Motor neuron (in vitro differentiated cells): Measurements from ENCODE around the gene ATF2. TPM values are rescaled to one million over a fixed set of nuclear protein-coding genes. Genes with fewer than 3 reads are reported as not detected.

Experiments
- ATAC-seq, 8 experiments: fragments of 200-7000 bp; cut with Tn5 transposase; replicated peaks in 6 of 8; 2 replicates each; pipeline ENCODE4 v1.8.0; 2021; ENCODE audit warnings: mild to moderate bottlenecking in 8 of 8, moderate library complexity in 8 of 8
- H3K27ac ChIP-seq, 2 donors: fragments of 250-450 bp; sonication (Bioruptor Pico); 2 replicates each; pipeline ENCODE4 v1.9.0; 2021; ENCODE audit warnings: antibody characterized with exemption in 2 of 2, mild to moderate bottlenecking in 2 of 2, moderate library complexity in 1 of 2
- H3K4me1 ChIP-seq, 2 donors: fragments of 250-450 bp; sonication (Bioruptor Pico); replicated peaks in 1 of 2; 2 replicates each; pipeline ENCODE4 v1.6.1; 2021; ENCODE audit warnings: antibody characterized with exemption in 2 of 2, mild to moderate bottlenecking in 2 of 2, moderate library complexity in 1 of 2
- H3K4me3 ChIP-seq, 5 donors: fragments of 250-450 bp; sonication (Bioruptor Pico); 2 replicates each; pipeline ENCODE4 v1.9.0; 2021; ENCODE audit warnings: antibody characterized with exemption in 5 of 5, mild to moderate bottlenecking in 5 of 5, moderate library complexity in 4 of 5
- WGBS, 10 experiments: fragments of 450-650 bp; shearing (Covaris generic); methylation state at CpG; one replicate each; pipeline ENCODE4 v1.0.0; 2022; 5-methylcytosine and 5-hydroxymethylcytosine counted together
- in situ Hi-C, 9 experiments: fragments of 400-800 bp; cut with MboI; loops; one replicate each; pipeline ENCODE4 v1.15.0; 2021; ENCODE audit warnings: low sequenced_read_pairs in 9 of 9, low pct_unique_long_range_greater_than_20kb in 2 of 9; ENCODE audit not compliant: unreplicated experiment in 9 of 9
- total RNA-seq, 8 experiments: library from RNA; unstranded; fragments of 300-600 nt; gene quantifications; 2 replicates each; pipeline versions ENCODE4 v1.2.3 to v1.2.4, GENCODE V29; 2022

The ATF2 gene
- total RNA-seq, 8 experiments from 2014 or later: 29.9 to 73.5 (median 63.4) TPM

DNA sequence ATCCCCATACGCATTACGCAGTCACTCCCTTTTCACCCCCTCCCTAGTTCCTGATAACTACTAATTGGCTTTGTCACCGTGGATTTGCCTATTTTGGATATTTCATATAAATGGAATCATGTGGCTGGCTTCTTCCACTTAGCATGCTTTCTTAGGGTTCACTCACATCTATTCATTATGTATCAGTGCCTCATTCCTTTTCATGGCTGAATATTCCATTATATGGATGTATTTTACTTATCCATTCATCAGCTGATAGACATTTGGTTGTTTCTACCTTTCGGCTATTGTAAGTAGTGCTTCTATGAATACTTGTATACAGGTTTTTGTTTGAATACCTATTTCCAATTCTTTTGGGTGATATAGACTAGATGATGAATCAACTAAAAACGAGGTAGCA, 8.6 kb upstream of the ATF2 start:
- in situ Hi-C loops: no loop called here
- WGBS, 10 experiments: 43 to 95% (median 75%) methylated on average over 1 to 5 of the region's 5 CpGs
- H3K4me3 ChIP-seq: no peak overlapping the region

DNA sequence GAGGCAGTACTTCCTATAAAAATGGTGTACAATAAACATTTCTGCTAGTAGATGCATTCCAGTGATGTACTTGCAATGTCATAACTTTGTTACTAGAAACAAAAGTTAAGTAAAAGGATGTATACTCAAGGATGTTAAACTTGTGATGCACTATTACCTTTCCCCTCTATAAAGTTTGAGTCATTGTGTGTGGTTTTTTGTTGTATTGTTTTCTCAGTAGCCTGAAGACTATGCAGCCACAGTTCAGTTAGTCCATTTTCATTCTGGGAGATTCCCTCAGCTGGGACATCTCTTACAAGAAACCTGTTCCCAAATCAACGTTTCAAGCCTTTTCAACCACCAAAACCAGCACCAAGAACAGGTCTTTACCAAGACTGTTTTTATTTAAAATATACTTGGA, 7.9 kb upstream of the ATF2 start:
- peaks cover 3 to 9% of the 10 kb centered on the region in 2 donors for H3K4me1 ChIP-seq
- no peak for ATAC-seq
- no peak overlapping the region for H3K4me3 ChIP-seq
- WGBS, 10 experiments: 33 to 100% (median 100%) methylated on average over 1 of the region's 1 CpG; no CpG with 5 or more reads in 2 of the 10 experiments
- H3K27ac ChIP-seq: no peak overlapping the region
- in situ Hi-C loops: no loop called here

More for the DNA sequence above, 8.6 kb upstream of the ATF2 start:
- no peak for ATAC-seq
- Histone ChIP-seq H3K4me1 (peaks cover 3 to 9% of the 10 kb centered on the region in 2 donors), H3K27ac (no peak overlapping the region)

DNA sequence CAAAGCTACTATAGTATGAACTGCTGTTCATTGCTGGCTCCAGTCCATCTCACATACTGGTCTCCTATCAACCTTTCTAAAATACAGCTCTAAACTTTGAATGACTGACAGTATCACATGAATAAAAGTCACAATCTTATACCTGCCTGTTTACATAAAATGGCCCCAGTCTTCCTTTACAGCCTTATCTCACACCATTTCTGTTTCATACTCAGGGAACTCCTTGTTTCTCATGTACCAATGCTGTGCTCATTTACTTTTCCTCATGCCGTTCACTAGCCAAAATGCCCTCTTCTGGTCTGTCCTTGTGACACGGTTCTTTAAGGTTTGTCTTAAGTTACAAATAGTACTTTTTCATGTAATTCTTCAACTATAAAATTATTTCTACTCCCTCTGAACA, 7.3 kb upstream of the ATF2 start:
- 17 to 100% (median 80%) methylated on average over 1 to 2 of the region's 2 CpGs for WGBS, 10 experiments
- H3K4me3 ChIP-seq: no peak overlapping the region
- ATAC-seq: no peak
- in situ Hi-C loops: no loop called here
- H3K4me1 ChIP-seq: peaks cover 2 to 6% of the 10 kb centered on the region in 2 donors
- H3K27ac ChIP-seq: no peak overlapping the region

DNA sequence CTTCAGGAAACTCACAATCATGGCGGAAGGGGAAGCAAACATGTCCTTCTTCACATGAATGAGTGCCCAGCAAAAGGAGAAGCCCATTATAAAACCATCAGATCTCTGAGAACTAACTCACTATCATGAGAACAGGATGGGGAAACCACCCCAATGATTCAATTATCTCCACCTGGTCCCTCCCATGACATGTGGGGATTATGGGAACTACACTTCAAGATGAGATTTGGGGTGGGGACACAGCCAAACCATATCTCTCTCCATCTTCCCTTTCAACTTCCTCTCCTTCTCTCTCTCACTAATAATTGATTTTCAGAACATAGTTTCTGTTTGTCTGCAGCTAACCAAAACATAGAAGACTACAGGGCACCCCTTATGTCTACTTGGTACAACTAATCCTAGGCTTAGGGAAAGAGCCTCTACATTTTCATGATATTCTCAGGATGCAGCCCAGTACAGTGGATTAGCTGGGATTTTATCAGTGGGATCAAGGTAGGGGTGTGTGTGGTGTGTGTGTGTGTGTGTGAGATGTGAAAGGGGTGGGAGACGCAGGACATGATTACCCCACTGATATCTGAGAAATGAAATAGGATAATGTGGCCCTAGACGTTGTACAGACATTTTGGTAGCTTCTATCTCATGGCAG, 2.8 kb upstream of the ATF2 start:
- H3K4me3 ChIP-seq: no peak overlapping the region
- WGBS, 10 experiments: 50 to 100% (median 94%) methylated on average over 1 to 2 of the region's 3 CpGs; no CpG with 5 or more reads in 2 of the 10 experiments
- ATAC-seq: no peak
- in situ Hi-C loops: no loop called here
- no peak overlapping the region for H3K27ac ChIP-seq
- H3K4me1 ChIP-seq: peaks cover 0 to under 1% of the 10 kb centered on the region in 2 donors

DNA sequence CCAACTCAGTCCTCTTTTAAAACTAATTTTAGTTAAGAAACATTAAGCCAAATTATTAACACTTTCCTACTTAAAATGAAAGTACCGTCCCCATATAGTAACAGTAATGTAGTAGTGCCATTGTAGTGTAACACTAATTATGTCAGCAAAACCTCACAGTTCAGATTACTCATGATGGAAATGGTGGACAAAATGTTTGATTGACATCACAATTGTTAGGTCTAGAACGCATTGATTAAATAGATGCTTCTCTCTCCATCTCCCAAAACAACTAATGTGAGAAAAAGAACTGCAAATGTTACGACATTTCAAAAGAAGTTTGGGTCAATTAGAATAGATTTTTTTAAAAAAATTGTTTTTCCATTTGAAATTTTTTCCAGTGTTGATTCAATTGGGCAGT, 1.2 kb upstream of the ATF2 start:
- in situ Hi-C loops: no loop called here
- Histone ChIP-seq H3K4me3 (peak overlapping the region in 2 of 5 donors; percentile 89 to 92), H3K4me1 (peaks cover 0 to 4% of the 10 kb centered on the region in 2 donors), H3K27ac (no peak overlapping the region)
- 33 to 89% (median 55%) methylated on average over 1 to 3 of the region's 3 CpGs for WGBS, 10 experiments
- no peak for ATAC-seq

DNA sequence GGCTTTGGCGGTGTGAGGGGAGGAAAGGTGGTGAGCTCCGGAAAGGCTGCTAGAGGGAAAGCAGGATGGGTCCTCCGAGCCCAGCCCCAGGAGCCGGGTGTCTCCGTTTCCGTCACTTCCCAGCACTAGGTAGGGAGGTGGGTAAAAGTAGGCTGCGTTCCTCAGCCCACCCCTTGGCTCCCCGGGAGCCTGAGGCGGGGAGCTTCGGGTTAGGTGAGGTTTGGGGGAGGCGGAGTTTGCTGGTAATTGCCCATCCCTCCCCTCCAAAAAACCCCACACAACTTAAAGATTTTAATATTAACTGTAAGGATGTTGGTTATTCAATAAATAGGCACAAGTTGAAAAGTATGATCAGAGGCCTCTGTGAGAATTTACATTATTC, 552 bp upstream of the ATF2 start:
- no peak for ATAC-seq
- Histone ChIP-seq H3K4me1 (peaks cover 0 to 4% of the 10 kb centered on the region in 2 donors), H3K4me3 (peak overlapping the region; percentile 47 to 92 (median 67)), H3K27ac (peak overlapping the region; percentile 34 to 39)
- WGBS, 10 experiments: 0 to 5% (median 0%) methylated on average over 4 to 6 of the region's 11 CpGs; no CpG with 5 or more reads in 7 of the 10 experiments
- in situ Hi-C loops: no loop called here

DNA sequence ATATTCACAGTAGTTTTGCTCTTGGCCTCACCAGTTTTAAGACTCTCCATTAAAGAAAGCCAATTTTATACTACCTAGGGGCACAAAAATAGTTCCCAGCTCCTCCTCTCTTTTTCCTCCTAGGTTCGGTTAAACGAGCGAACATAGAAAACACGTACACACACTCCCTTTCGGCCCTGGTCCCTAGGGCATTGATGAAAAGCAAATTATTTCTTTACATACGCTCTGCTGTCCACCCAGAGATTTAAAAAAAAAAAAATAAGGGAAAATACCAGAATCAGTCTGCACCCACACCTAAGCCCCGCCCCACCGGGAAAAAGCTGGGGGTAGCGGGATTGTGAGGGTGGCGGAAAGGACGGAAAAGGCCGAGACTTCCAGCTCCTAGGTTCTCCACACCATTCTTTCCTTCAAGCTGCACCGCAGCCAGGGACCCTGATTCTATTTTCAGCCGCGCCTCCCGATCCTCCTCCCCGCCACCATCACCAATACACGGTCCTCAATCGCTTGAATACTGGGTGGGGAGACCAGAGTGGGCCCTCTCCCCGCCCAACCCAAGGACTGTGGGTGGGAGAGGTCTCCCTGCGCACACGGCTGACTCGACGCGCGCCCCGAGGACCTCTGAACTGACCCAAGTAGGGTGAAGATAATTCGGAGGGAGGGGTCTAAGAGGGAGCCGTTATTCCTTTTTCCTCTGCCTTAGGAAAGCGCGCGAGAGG, 769 bp downstream of the ATF2 start:
- Histone ChIP-seq H3K4me3 (peak overlapping the region; percentile 65 to 92 (median 87)), H3K4me1 (peaks cover 0 to 4% of the 10 kb centered on the region in 2 donors), H3K27ac (peak overlapping the region; percentile 91 to 96)
- ATAC-seq: peak in 4 of 8 experiments; percentile 0 to 7 (median 2)
- 0 to 3% (median 0%) methylated on average over 2 to 16 of the region's 32 CpGs; no CpG with 5 or more reads in 1 of the 10 experiments for WGBS, 10 experiments
- in situ Hi-C loops: no loop called here

DNA sequence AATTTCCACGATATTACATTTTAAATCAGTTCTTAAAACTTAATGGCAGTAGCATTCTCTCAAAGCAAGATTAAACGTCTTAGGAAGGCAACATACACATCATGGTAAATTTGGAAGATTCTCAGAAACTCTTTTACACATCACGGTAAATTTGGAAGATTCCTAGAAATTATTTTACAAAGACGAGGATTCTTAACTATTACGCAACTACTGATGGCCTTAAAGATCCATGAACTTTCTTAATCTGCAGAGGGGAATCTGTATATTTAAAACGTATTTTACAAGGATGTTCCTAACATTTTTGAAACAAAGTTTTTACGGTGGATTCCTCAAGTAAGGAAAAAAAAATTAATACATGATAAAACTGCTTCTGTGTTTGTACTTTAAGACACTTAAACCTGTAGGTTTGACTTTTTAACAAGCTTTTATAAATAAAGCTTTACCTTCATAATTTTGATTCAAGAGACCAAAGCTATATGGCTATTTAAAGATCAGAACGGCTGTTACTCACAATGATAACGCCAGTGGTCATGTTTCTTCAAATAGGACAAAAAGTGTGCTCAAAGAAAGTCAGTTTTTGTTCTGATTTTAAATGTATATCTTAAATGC, 1.7 kb downstream of the ATF2 start:
- ATAC-seq: no peak
- peak overlapping the region in 1 of 2 donors; percentile 91 for H3K27ac ChIP-seq
- 20 to 51% (median 30%) methylated on average over 5 to 9 of the region's 9 CpGs for WGBS, 10 experiments
- peak overlapping the region; percentile 65 to 92 (median 87) for H3K4me3 ChIP-seq
- in situ Hi-C loops: no loop called here
- peaks cover 0 to 4% of the 10 kb centered on the region in 2 donors for H3K4me1 ChIP-seq

DNA sequence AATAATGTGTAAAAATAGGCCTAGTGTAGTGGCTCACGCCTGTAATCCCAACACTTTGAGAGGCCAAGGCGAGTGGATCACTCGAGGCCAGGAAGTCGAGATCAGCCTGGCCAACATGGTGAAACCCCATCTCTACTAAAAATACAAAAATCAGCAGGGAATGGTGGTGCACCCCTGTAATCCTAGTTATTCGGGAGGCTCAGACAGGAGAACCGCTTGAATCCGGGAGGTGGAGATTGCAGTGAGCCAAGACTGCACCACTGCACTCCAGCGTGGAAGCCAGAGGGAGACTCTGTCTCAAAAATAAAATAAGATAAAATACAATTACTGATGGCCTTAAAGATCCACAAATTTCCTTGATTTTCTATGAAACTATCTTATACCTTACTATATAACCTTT, 3.8 kb downstream of the ATF2 start:
- H3K27ac ChIP-seq: no peak overlapping the region
- 93 to 100% (median 98%) methylated on average over 1 to 7 of the region's 8 CpGs; no CpG with 5 or more reads in 2 of the 10 experiments for WGBS, 10 experiments
- H3K4me3 ChIP-seq: no peak overlapping the region
- ATAC-seq: no peak
- in situ Hi-C loops: no loop called here
- H3K4me1 ChIP-seq: peaks cover 0 to 4% of the 10 kb centered on the region in 2 donors

DNA sequence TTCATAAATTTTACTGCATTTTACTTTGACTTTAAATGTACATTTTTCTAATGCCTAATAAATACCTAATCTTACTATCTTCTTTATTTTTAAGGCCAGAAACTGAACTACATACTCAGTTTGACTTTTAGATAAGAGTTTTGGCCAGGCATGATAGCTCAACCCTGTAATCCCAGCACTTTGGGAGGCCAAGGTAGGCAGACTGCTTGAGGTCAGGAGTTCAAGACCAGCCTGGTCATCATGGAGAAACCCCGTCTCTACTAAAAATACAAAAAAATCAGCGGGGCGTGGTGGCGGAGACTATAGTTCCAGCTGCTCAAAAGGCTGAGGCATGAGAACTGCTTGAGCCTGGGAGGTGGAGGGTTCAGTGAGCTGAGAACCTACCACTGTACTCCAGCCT, 9.1 kb downstream of the ATF2 start:
- no peak overlapping the region for H3K4me3 ChIP-seq
- WGBS, 10 experiments: 80 to 100% (median 93%) methylated on average over 1 to 4 of the region's 4 CpGs; no CpG with 5 or more reads in 2 of the 10 experiments
- ATAC-seq: no peak
- in situ Hi-C loops: no loop called here
- H3K4me1 ChIP-seq: no peaks in the 10 kb centered on the region
- no peak overlapping the region for H3K27ac ChIP-seq

DNA sequence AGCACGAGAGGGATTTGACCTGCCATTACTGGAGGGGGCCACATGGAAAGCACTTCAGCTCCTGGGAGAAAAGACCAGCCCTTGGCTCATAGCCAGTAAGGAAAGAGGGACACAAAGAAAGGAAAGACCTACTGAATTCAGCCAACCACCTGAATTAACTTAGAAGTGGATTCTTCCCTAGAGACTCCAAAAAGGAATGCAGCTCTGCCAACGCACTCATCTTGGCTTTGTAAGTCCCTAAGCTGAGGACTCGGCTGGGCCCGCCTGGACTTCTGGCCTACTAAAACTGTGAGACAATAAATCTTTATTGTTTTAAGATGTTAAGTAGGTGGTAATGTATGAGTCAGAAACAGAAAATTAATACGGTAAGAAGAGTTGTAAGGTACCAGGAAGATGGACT, 11.5 kb downstream of the ATF2 start:
- ATAC-seq: no peak
- no peak overlapping the region for H3K4me3 ChIP-seq

DNA sequence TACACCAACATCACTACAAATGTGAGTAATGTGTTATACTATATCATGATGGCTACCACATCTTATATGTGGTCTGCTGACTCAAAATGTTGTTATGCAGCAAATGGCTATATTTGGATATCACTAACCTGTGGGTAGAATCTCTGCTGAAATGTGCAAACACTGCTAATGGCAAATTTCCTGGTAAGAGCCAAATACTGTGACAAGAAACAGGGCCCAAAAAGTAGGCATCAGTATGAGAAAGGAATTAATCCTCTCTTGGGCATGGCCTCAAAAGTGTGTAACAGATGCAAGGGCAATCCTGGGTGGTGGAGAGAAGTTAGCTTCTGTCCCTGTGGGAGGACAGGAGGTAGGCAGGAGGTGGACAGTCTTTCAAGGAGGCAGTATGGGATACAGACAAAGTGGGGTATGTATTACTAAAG, 13.3 kb downstream of the ATF2 start:
- ATAC-seq: no peak
- in situ Hi-C loops: no loop called here
- Histone ChIP-seq H3K4me1 (no peaks in the 10 kb centered on the region), H3K4me3 (no peak overlapping the region), H3K27ac (no peak overlapping the region)

More for the DNA sequence above, 11.5 kb downstream of the ATF2 start:
- in situ Hi-C loops: no loop called here
- Histone ChIP-seq H3K27ac (no peak overlapping the region), H3K4me1 (no peaks in the 10 kb centered on the region)
- whole genome bisulfite sequencing, 10 experiments: 40 to 100% (median 87%) methylated on average over 1 to 5 of the region's 5 CpGs

DNA sequence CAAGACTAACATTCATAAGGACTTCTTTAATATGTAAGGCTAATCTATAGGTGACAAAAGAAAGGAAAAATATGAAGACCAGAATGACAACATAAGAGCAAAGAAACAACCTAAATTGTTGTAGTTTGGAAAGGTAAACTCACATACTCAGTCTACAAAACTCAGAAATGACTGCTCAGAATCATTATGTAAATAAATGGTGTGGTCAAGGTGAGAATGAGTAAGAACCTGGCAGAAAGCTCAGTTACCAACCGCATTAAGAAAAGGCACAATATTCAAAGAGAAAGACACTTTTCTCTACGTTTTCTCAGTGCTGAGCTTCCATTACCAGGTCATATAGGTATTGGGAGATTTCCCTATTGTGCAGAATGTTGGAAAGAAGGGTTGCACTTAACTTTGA, 15.8 kb downstream of the ATF2 start:
- ATAC-seq: no peak
- in situ Hi-C loops: no loop called here
- 78 to 100% (median 92%) methylated on average over 2 of the region's 2 CpGs; no CpG with 5 or more reads in 1 of the 10 experiments for WGBS, 10 experiments
- Histone ChIP-seq H3K4me1 (no peaks in the 10 kb centered on the region), H3K4me3 (no peak overlapping the region), H3K27ac (no peak overlapping the region)
